Measurements from ENCODE around the gene FAM162A. TPM values are rescaled to one million over a fixed set of nuclear protein-coding genes. Genes with fewer than 3 reads are reported as not detected.

FAM162A gene
- total RNA-seq, 1 donor from 2014 or later: 22.5 TPM

- no peaks in the 10 kb centered on the region for H3K36me3 Mint-ChIP-seq (ENCODE audit: low read depth, unreplicated experiment)
- no peak for TF ChIP-seq CTCF (IDR thresholded peaks at IDR 0.05; ENCODE audit: unreplicated experiment)
- no peak for DNase-seq (ENCODE audit: low spot score)
Observed at GRCh38 chr3:122350814-122351418, 33.1 kb upstream of the FAM162A start.

GRCh38 chr3:122351612-122352011 lies 32.4 kb upstream of the FAM162A start:
- DNase-seq (ENCODE audit: low spot score): no peak
- TF ChIP-seq CTCF (IDR thresholded peaks at IDR 0.05; ENCODE audit: unreplicated experiment): no peak
- Mint-ChIP-seq H3K36me3 (ENCODE audit: low read depth, unreplicated experiment) (no peaks in the 10 kb centered on the region), H3K4me3 (ENCODE audit: unreplicated experiment) (no peak overlapping the region), H3K9me3 (ENCODE audit: unreplicated experiment) (no peaks in the 10 kb centered on the region), H3K4me1 (ENCODE audit: unreplicated experiment) (peaks cover 7% of the 10 kb centered on the region), H3K27ac (ENCODE audit: unreplicated experiment) (no peak overlapping the region), H3K27me3 (ENCODE audit: unreplicated experiment) (peaks cover 1% of the 10 kb centered on the region)

More at GRCh38 chr3:122350814-122351418, 33.1 kb upstream of the FAM162A start:
- H3K4me3 Mint-ChIP-seq (ENCODE audit: unreplicated experiment): no peak overlapping the region
- peaks cover 1% of the 10 kb centered on the region for H3K27me3 Mint-ChIP-seq (ENCODE audit: unreplicated experiment)
- H3K4me1 Mint-ChIP-seq (ENCODE audit: unreplicated experiment): peaks cover 7% of the 10 kb centered on the region
- no peak overlapping the region for H3K27ac Mint-ChIP-seq (ENCODE audit: unreplicated experiment)
- H3K9me3 Mint-ChIP-seq (ENCODE audit: unreplicated experiment): no peaks in the 10 kb centered on the region

- no peaks in the 10 kb centered on the region for H3K36me3 Mint-ChIP-seq (ENCODE audit: low read depth, unreplicated experiment)
- H3K27me3 Mint-ChIP-seq (ENCODE audit: unreplicated experiment): no peaks in the 10 kb centered on the region
- no peak overlapping the region for H3K27ac Mint-ChIP-seq (ENCODE audit: unreplicated experiment)
- H3K4me3 Mint-ChIP-seq (ENCODE audit: unreplicated experiment): no peak overlapping the region
- peaks cover 7% of the 10 kb centered on the region for H3K4me1 Mint-ChIP-seq (ENCODE audit: unreplicated experiment)
- no peaks in the 10 kb centered on the region for H3K9me3 Mint-ChIP-seq (ENCODE audit: unreplicated experiment)
- no peak for DNase-seq (ENCODE audit: low spot score)
- TF ChIP-seq CTCF (IDR thresholded peaks at IDR 0.05; ENCODE audit: unreplicated experiment): no peak
Observed at GRCh38 chr3:122353215-122353614, 30.8 kb upstream of the FAM162A start.

GRCh38 chr3:122353893-122354401 lies 30.0 kb upstream of the FAM162A start:
- Mint-ChIP-seq H3K27ac (ENCODE audit: unreplicated experiment) (no peak overlapping the region), H3K4me3 (ENCODE audit: unreplicated experiment) (no peak overlapping the region), H3K4me1 (ENCODE audit: unreplicated experiment) (peaks cover 7% of the 10 kb centered on the region), H3K9me3 (ENCODE audit: unreplicated experiment) (no peaks in the 10 kb centered on the region), H3K27me3 (ENCODE audit: unreplicated experiment) (no peaks in the 10 kb centered on the region), H3K36me3 (ENCODE audit: low read depth, unreplicated experiment) (no peaks in the 10 kb centered on the region)
- no peak for TF ChIP-seq CTCF (IDR thresholded peaks at IDR 0.05; ENCODE audit: unreplicated experiment)
- no peak for DNase-seq (ENCODE audit: low spot score)

GRCh38 chr3:122355612-122356011 lies 28.4 kb upstream of the FAM162A start:
- no peaks in the 10 kb centered on the region for H3K27me3 Mint-ChIP-seq (ENCODE audit: unreplicated experiment)
- TF ChIP-seq CTCF (IDR thresholded peaks at IDR 0.05; ENCODE audit: unreplicated experiment): no peak
- H3K36me3 Mint-ChIP-seq (ENCODE audit: low read depth, unreplicated experiment): no peaks in the 10 kb centered on the region
- no peak overlapping the region for H3K4me3 Mint-ChIP-seq (ENCODE audit: unreplicated experiment)
- peaks cover 7% of the 10 kb centered on the region for H3K4me1 Mint-ChIP-seq (ENCODE audit: unreplicated experiment)
- no peaks in the 10 kb centered on the region for H3K9me3 Mint-ChIP-seq (ENCODE audit: unreplicated experiment)
- no peak for DNase-seq (ENCODE audit: low spot score)
- no peak overlapping the region for H3K27ac Mint-ChIP-seq (ENCODE audit: unreplicated experiment)
